Effector CD8-positive, alpha-beta T cell (primary cell): Measurements from ENCODE around the gene ZC3H12D.
"Not testable (repeated sequence)": the region's sequence is repeated elsewhere in the genome, so short reads cannot be mapped to it uniquely, and the experiment has no call there.

Experiments used
- DNase-seq: peaks from one replicate; lab custom pipeline; 2025; lab: John Stamatoyannopoulos, UW

The ZC3H12D gene

GRCh38 chr6:149459761-149460160, 25.1 kb downstream of the ZC3H12D start:
- no peak for DNase-seq

- DNase-seq = no peak
Observed at GRCh38 chr6:149458806-149459205, 26.0 kb downstream of the ZC3H12D start.

GRCh38 chr6:149458196-149458595, 26.6 kb downstream of the ZC3H12D start:
- DNase-seq = no peak

- DNase-seq = no peak
Observed at GRCh38 chr6:149457316-149457884, 27.4 kb downstream of the ZC3H12D start.

GRCh38 chr6:149456311-149457021, 28.3 kb downstream of the ZC3H12D start:
- DNase-seq = no peak

GRCh38 chr6:149455031-149455732, 29.6 kb downstream of the ZC3H12D start:
- no peak for DNase-seq

GRCh38 chr6:149454346-149454848, 30.4 kb downstream of the ZC3H12D start:
- DNase-seq = no peak

GRCh38 chr6:149453597-149454345, 31.0 kb downstream of the ZC3H12D start:
- no peak for DNase-seq

GRCh38 chr6:149452037-149452939, 32.5 kb downstream of the ZC3H12D start:
- DNase-seq = no peak

GRCh38 chr6:149451376-149452036, 33.3 kb downstream of the ZC3H12D start:
- no peak for DNase-seq

- DNase-seq = no peak
Observed at GRCh38 chr6:149450679-149451375, 34.0 kb downstream of the ZC3H12D start.

- DNase-seq = no peak
Observed at GRCh38 chr6:149449831-149450678, 34.8 kb downstream of the ZC3H12D start.

GRCh38 chr6:149448821-149449453, 35.9 kb downstream of the ZC3H12D start:
- DNase-seq = no peak

- DNase-seq = no peak
Observed at GRCh38 chr6:149446791-149447376, 37.9 kb downstream of the ZC3H12D start.

GRCh38 chr6:149445573-149445972, 39.2 kb downstream of the ZC3H12D start:
- DNase-seq = no peak

GRCh38 chr6:149445095-149445466, 39.7 kb downstream of the ZC3H12D start:
- DNase-seq = no peak

- DNase-seq = not testable (repeated sequence)
Observed at GRCh38 chr6:149444360-149445094, 40.3 kb downstream of the ZC3H12D start.
